Suprapubic skin (tissue), 4 donors: ENCODE data around the gene DNASE1L3. TPM values are rescaled to one million over a fixed set of nuclear protein-coding genes. Genes with fewer than 3 reads are reported as not detected.

ENCODE experiments used
- DNase-seq, 2 donors: peaks; one replicate each; pipeline ENCODE4 v3.0.0-alpha.2; 2019; ENCODE audit warnings: low spot score in 2 of 2
- H3K27ac ChIP-seq: fragments of 200-600 bp; sonication (generic); one replicate; pipeline ENCODE4 v1.5.1; 2019
- H3K27me3 ChIP-seq: fragments of 200-600 bp; sonication (generic); one replicate; pipeline ENCODE4 v1.5.1; 2019
- H3K36me3 ChIP-seq: fragments of 200-600 bp; sonication (generic); one replicate; pipeline ENCODE4 v1.5.1; 2019
- H3K4me1 ChIP-seq: fragments of 200-600 bp; sonication (generic); one replicate; pipeline ENCODE4 v1.5.1; 2019
- H3K4me3 ChIP-seq: fragments of 200-600 bp; sonication (generic); one replicate; pipeline ENCODE4 v1.5.1; 2019; ENCODE audit warnings: mild to moderate bottlenecking
- H3K9me3 ChIP-seq: fragments of 200-600 bp; sonication (generic); one replicate; pipeline ENCODE4 v1.5.1; 2019
- EP300 ChIP-seq: sonication (generic); formaldehyde crosslinking; IDR thresholded peaks from one replicate; pipeline ENCODE4 v1.6.1; 2017; ENCODE audit warnings: antibody characterized with exemption
- POLR2A ChIP-seq, 2 donors: fragments of 450-650 bp; IDR thresholded peaks; one replicate each; pipeline ENCODE4 v1.6.1; 2017; ENCODE audit warnings: antibody characterized with exemption in 2 of 2, mild to moderate bottlenecking in 2 of 2, moderate library complexity in 2 of 2
- POLR2AphosphoS5 ChIP-seq, 3 donors: sonication (generic); formaldehyde crosslinking; IDR thresholded peaks; one replicate each; pipeline ENCODE4 v1.6.1; 2017; ENCODE audit warnings: antibody characterized with exemption in 3 of 3
- WGBS: methylation state at CpG from one replicate; pipeline ENCODE4 v1.1.5; 2018; 5-methylcytosine and 5-hydroxymethylcytosine counted together
- total RNA-seq, 4 donors: library from RNA; depleted of rRNA; stranded (reverse); fragments of >200 nt; gene quantifications; one replicate each; pipeline ENCODE4 v1.1.0, GENCODE V29; 2016
- TF ChIP-seq, protein P1 (sequence below), 2 donors: fragments of 200-600 bp in 1 of 2; fragments of 450-650 bp in 1 of 2; sonication (generic) in 1 of 2; IDR thresholded peaks; one replicate each; pipeline ENCODE4 v1.5.1; 2016 to 2019; ENCODE audit warnings: antibody characterized with exemption in 2 of 2, mild to moderate bottlenecking in 1 of 2, moderate library complexity in 1 of 2

Gene DNASE1L3
- total RNA-seq, 4 donors from 2014 or later = 0.95 to 5.8 (median 4.3) TPM

GRCh38 chr3:58164906-58165821 is 45.6 kb downstream of the DNASE1L3 start:
- H3K36me3 ChIP-seq = peaks cover 59% of the 10 kb centered on the region
- no peak overlapping the region for H3K4me3 ChIP-seq
- H3K9me3 ChIP-seq = no peaks in the 10 kb centered on the region
- 75% methylated on average over 12 of the region's 16 CpGs for WGBS
- H3K27ac ChIP-seq = no peak overlapping the region
- no peak for DNase-seq
- H3K27me3 ChIP-seq = no peaks in the 10 kb centered on the region
- no peak for TF ChIP-seq POLR2AphosphoS5 (IDR thresholded peaks at IDR 0.05)
- TF ChIP-seq, protein P1, sequence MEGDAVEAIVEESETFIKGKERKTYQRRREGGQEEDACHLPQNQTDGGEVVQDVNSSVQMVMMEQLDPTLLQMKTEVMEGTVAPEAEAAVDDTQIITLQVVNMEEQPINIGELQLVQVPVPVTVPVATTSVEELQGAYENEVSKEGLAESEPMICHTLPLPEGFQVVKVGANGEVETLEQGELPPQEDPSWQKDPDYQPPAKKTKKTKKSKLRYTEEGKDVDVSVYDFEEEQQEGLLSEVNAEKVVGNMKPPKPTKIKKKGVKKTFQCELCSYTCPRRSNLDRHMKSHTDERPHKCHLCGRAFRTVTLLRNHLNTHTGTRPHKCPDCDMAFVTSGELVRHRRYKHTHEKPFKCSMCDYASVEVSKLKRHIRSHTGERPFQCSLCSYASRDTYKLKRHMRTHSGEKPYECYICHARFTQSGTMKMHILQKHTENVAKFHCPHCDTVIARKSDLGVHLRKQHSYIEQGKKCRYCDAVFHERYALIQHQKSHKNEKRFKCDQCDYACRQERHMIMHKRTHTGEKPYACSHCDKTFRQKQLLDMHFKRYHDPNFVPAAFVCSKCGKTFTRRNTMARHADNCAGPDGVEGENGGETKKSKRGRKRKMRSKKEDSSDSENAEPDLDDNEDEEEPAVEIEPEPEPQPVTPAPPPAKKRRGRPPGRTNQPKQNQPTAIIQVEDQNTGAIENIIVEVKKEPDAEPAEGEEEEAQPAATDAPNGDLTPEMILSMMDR (IDR thresholded peaks at IDR 0.05) = no peak
- TF ChIP-seq EP300 = no peak
- no peak for TF ChIP-seq POLR2A (IDR thresholded peaks at IDR 0.05)
- H3K4me1 ChIP-seq = peaks cover 23% of the 10 kb centered on the region

- no peak for DNase-seq
- Histone ChIP-seq H3K9me3 (no peaks in the 10 kb centered on the region), H3K36me3 (peaks cover 56% of the 10 kb centered on the region), H3K4me1 (peaks cover 23% of the 10 kb centered on the region), H3K4me3 (no peak overlapping the region), H3K27me3 (no peaks in the 10 kb centered on the region), H3K27ac (no peak overlapping the region)
- WGBS = 68% methylated on average over 8 of the region's 12 CpGs
- no peak for TF ChIP-seq EP300
- TF ChIP-seq POLR2AphosphoS5 (IDR thresholded peaks at IDR 0.05) = no peak
- TF ChIP-seq POLR2A (IDR thresholded peaks at IDR 0.05) = no peak
- TF ChIP-seq, protein P1 (IDR thresholded peaks at IDR 0.05) = no peak
Measured at GRCh38 chr3:58164199-58164879, 46.4 kb downstream of the DNASE1L3 start.

GRCh38 chr3:58163234-58163633 is 47.5 kb downstream of the DNASE1L3 start:
- H3K27ac ChIP-seq = no peak overlapping the region
- no peaks in the 10 kb centered on the region for H3K27me3 ChIP-seq
- 93% methylated on average over 14 of the region's 14 CpGs for WGBS
- H3K36me3 ChIP-seq = peaks cover 58% of the 10 kb centered on the region
- no peaks in the 10 kb centered on the region for H3K9me3 ChIP-seq
- DNase-seq = no peak
- no peak overlapping the region for H3K4me3 ChIP-seq
- TF ChIP-seq POLR2AphosphoS5 (IDR thresholded peaks at IDR 0.05) (no peak), POLR2A (IDR thresholded peaks at IDR 0.05) (no peak), EP300 (no peak)
- TF ChIP-seq, protein P1 (IDR thresholded peaks at IDR 0.05) = no peak
- peaks cover 23% of the 10 kb centered on the region for H3K4me1 ChIP-seq

DNA sequence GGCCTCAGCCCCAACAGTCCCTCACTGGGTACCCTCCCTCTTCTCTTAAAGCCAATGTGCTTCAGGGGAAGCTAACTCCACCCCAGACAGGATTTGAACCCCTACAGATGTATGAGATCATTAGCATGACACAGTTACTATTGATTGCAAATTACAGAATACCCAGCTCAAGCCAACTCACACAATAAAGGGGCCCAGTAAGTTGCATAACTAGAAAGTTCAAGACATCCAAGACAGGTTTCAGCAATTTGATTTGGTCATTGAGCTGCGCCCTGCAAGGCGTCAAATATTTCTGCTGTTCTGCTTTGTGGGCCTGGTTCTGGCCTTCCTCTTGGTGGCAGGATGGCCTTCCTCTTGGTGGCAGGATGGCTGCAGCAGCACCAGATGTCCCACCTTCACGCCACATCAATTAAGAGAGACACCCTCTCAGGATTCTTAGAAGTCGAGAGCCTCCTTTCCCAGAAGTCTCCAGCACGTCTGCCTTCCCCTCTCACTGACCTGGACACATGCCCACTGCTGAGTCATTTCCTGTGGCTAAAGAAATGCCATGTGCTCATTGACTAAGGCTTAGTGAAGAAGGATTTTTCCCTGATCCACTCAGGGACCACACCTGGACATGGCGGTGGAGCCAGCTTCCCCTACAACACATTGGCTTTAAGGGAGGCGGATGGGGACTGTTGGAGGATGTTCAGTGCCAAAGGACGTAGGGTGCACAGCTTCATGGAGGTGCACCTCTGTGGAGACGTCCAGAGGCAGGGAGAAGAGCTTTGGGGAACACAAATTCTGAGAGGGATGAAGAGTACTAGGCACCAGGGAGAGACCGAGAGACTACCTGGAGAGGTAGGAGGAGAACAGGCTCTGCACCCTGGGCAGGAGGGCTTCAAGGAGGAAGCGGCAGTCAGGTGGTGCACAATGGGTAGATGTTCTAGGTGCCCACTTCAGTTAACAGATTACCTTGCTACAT is 49.1 kb downstream of the DNASE1L3 start:
- Histone ChIP-seq H3K9me3 (no peaks in the 10 kb centered on the region), H3K27me3 (no peaks in the 10 kb centered on the region), H3K4me1 (peaks cover 12% of the 10 kb centered on the region), H3K36me3 (peaks cover 66% of the 10 kb centered on the region), H3K4me3 (no peak overlapping the region), H3K27ac (no peak overlapping the region)
- TF ChIP-seq, protein P1 (IDR thresholded peaks at IDR 0.05) = no peak
- TF ChIP-seq EP300 (no peak), POLR2A (IDR thresholded peaks at IDR 0.05) (no peak), POLR2AphosphoS5 (IDR thresholded peaks at IDR 0.05) (no peak)
- DNase-seq = no peak
- 89% methylated on average over 10 of the region's 11 CpGs for WGBS
